HG02759 (cell line): ENCODE results near the gene EFHC1.
"Not testable (repeated sequence)": the region's sequence is repeated elsewhere in the genome, so short reads cannot be mapped to it uniquely, and the experiment has no call there.

Experiments
- ATAC-seq: cut with Tn5 transposase; IDR thresholded peaks from one replicate; pipeline ENCODE4 v1.9.1; 2021; ENCODE audit warnings: mild to moderate bottlenecking, moderate library complexity; ENCODE audit not compliant: unreplicated experiment

EFHC1 gene

DNA sequence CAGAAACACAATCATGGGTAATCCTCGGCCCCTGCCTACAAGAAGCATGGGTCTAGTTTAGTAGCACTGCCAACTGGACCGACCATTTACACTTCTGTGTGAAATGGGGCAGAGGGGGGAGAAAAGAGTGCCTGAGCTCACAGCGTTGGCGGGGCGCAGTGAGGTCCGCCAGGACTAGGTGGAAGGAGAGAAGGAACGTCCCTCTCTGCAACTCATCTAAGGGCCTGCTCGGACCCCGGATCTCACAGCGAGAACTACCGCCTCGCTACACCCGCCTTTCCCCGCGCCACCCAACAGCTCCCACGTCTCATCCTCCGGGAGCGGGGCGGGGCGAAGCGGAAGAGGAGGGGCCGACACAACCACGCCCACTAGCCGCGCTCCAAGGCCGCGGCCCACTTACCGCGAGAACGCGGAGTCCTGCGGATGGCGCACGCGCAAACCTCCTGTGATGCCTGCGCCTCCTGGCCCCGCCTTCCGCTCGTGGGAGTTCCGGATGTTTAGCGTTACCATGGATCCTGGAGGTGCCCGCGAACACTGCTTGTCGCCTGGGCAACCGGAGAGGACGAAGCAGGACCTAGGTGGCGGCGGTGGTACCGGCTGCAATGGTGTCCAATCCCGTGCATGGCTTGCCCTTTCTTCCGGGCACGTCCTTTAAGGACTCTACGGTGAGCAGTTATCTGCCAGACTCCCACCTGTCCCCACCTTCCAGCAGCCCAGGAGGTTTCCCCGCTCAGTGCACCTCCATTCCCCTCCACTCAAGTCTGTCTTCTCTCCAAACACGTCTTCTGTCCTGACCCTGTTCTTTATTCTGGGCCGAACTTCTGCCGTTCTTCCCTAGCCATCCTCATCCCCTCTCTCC is at the start of gene EFHC1:
EFHC1 (plus strand) TSS at position 534 of the 859 bp plus-strand sequence; CDS start at position 603, 69 bp downstream.
- ATAC-seq, result peak; percentile 96

DNA sequence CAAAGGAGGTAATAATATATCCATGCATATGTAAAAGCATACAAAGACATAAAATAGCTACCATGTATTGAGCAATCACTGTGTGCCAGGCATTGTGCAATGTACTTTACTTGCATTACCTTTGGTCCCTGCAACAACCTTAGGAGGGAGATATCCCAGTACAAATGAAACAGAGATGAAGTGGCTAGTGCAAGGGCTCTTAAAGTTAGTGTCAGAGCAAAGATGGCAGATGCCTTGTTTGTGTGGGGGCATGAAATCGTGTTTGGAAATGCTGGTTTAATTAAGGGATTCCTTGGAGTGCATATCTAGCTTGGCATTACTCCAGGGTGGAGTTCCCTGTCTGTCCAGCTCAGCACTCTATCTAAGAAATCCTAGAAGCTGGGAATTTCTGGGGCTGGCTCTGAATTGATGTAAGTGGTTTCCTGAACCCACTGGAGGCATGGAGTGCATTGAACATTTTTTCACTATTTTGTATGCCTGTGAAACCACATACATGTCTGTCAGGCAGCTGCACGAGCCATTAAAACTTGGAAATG is 48.4 kb upstream of the EFHC1 start:
- no peak for ATAC-seq

- no peak for ATAC-seq
These were observed 46.9 kb upstream of the EFHC1 start for GRCh38 chr6:52373151-52373690.

DNA sequence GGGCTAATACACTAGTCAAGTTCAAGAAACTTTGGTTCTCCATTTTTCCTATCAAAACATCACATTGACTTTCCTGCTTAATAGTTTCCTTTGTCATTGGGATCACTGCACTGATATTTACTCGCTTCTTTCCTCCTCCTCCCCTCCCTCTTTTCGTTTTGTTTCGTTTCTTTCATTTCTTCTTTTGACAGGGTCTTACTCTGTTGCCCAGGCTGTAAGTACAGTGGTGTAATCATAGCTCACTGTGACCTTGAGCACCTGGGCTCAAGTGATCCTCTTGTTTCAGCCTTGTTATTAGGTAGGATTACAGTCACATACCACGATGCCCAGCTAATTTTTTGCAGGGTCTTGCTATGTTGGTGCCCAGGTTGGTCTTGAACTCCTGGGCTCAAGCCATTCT is 45.9 kb upstream of the EFHC1 start:
- no peak for ATAC-seq

- no peak for ATAC-seq
These were observed 44.2 kb upstream of the EFHC1 start for GRCh38 chr6:52375780-52376556.

GRCh38 chr6:52376763-52377162 is 43.4 kb upstream of the EFHC1 start:
- no peak for ATAC-seq

DNA sequence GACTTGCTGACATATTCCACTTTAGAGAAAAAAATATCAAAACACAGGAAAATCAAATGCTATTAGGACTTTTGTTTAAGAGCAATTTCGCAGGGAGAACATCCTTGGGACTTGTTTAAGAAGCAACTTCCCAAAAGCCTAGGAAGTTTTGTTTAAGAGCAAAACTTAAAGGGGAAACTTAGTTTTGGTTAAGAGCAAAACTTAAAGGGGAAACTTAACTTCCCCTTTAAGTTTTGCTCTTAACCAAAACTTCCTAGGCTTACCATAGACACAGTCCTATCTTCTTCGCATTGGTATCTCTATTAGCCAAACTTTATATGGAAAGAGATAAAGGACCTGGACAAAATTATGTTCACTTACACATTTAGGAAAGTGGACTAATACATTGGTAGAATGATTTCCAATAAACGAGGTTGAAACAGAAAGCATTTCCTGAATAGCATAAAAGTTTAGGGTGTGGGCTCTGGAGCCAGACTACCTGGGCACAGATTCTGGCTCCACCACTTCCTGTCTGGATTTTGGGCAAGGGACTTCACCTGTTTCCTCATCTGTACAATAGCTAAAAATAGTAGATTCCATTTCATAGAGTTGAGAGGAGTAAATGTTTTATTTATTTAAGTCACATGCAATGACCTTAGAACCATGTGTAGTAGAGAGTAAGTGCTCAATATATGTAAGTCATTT is 42.5 kb upstream of the EFHC1 start:
- peak; percentile 62 for ATAC-seq

DNA sequence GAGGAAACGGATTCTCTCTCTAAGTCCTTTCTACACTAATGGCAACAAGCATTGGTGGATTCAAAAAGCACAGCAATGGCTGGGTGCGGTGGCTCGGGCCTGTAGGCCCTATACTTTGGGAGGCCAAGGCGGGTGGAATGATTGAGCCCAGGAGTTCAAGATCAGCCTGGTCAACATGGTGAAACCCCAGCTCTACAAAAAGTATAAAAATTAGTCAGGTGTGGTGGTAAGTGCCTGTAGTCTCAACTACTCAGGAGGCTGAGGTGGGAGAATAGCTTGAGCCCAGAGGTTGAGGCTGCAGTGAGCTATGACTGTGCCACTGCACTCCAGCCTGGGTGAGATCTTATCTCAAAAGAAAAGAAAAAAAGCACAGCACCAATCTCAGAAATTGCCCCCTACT is 38.9 kb upstream of the EFHC1 start:
- no peak for ATAC-seq

- no peak for ATAC-seq
These were observed 35.9 kb upstream of the EFHC1 start for GRCh38 chr6:52384145-52384766.

GRCh38 chr6:52385074-52385473 is 35.1 kb upstream of the EFHC1 start:
- ATAC-seq, result no peak

- not testable (repeated sequence) for ATAC-seq
These were observed 32.0 kb upstream of the EFHC1 start for GRCh38 chr6:52388119-52388518.

DNA sequence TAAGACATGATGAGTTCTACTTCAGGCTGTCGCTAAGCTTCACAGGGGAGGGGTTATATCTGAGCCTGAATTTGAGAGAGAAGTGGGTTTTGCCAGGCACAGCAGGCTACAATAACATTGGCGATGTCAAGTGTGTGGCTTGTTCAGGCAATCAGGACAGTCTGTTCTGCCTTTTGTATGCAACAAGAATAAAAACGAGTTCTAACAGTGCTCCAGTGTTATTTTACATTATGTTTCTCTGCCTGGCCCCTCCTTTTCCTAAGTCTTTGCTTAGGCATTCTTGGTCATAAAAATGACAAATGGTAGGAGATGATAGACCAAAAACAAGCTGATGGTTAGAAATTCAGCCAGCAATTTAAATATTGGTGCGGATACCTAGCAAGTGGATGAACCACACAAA is 31.4 kb upstream of the EFHC1 start:
- ATAC-seq, result no peak

DNA sequence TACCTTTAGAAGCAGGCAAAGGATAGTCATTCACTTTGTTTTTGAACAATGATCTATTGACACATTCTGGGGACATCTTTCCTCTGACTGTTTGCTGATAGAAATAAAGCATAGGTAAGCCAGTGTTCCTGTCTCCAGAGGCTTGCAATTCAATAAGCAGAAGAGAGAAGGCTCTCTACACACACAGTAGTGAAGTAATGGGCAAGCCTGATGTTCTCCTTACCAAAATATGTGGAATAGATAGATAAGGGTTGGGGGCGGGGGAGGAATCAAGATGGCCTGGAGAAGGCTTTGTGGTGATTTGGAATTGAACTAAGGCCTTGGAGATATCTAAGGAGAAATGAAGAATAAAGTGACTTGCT is 30.9 kb upstream of the EFHC1 start:
- no peak for ATAC-seq

- ATAC-seq, result peak; percentile 76
These were observed 30.3 kb upstream of the EFHC1 start for GRCh38 chr6:52389626-52390360.

DNA sequence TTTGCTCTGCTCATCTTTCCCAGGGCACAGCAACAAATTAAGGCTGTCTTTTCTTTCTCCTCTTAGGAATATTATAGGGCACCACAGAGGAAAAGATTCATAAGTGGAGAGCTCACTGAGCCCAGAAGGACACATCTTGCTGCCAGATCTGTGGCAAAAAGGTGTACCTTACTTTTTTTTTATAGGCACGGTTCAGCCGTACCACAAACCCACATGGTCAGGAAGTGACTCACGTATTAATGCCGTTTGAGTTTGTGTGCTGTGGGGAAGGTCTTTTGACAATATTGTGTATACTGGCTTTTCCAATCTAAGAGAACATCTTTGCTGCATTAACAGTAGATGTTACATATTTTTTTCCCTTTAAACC is 29.8 kb upstream of the EFHC1 start:
- ATAC-seq, result peak; percentile 54

DNA sequence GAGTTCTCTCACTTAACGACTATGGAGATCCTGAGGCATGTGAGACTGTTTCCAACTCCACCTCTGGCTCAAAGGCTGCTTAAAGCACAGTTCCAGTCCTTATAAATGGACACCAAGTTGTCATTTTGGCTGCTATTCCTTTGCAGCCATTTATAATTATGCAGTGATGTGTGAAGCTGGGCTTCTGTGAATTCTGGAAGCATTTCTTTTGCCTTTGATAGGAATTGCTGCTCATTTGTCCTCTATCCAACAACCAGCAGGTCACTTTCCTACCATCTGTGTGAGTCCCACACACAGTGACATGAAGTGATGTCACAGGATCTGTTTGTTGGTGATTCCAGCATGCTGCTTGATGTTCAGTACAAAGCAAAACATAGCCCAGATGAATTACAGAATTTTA is 28.5 kb upstream of the EFHC1 start:
- ATAC-seq, result no peak

- ATAC-seq, result no peak
These were observed 27.2 kb upstream of the EFHC1 start for GRCh38 chr6:52392944-52393343.

DNA sequence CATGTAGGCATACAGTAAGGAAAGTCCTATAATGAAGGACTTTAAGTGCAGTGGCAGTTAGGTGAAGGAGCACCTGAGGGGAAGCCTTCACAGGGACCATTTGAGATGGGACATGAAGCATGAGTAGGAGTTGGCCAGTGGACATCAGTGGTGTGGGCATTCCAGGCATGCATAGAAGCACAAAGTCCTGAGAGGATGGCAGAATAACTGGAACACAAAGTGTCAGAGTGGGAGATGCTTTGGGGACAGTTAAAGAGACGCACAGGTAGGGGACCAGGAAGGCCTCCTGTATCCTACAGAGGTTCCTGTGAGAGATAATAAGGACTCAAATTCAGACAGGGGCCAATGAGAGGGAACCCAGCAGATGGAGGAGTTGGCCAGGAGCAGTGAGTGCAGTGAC is 26.4 kb upstream of the EFHC1 start:
- no peak for ATAC-seq

- ATAC-seq, result peak; percentile 30
These were observed 25.9 kb upstream of the EFHC1 start for GRCh38 chr6:52394251-52394666.

DNA sequence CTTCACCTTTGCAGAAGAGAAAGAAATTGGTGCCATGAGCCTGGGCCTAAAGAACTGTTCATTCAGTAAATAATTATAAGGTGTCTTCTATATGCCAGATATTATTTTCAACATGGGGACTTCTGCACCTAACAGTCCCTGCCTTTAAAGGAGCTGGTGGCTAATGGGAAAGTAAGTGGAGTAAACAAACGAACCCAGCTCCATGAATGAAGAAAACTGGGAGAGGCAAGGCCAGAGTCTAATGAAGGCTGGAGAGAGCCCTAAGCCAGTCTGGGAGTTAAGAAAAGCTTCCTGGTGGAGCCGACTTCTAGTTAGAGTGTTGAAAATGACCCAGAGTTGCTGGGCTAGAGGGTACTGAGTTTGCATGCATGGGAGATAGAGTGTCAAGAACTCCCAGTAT is 24.2 kb upstream of the EFHC1 start:
- ATAC-seq, result no peak
